ENCODE measurements around the gene BUB1.
"Not testable (repeated sequence)": the region's sequence is repeated elsewhere in the genome, so short reads cannot be mapped to it uniquely, and the experiment has no call there.

The BUB1 gene

DNA sequence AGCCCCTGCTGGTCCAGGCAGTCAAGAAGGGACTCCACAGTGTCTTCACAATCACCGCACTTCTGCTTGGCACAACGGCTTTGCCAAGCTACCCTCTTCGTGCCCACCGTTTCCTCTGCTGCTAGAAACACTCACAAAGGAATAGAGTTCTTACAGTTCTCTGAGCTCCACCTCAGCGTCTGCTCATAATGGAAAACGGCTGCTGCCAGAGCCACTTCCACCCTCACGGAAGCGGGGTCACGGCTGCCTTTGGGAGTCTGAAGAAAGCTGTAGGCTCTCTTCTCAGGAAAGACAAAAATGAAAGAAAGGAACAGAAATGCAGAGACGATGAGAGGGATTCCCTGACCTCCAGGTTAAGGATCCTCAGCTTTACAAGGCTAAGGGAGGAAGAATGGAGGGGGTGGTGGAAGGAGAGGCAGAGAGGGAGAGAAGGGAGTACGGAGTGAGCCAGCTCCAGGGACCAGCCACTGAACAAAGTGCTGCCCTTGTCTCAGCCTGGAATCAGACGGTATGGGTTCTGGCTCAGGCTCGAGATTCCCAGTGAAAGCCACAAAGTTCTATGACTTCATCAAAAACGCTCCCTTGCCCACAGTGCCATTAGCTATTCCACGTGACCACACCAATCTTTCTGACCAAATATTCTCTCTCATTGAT, 88.1 kb downstream of the BUB1 start:
- not testable (repeated sequence) for DNase-seq

DNA sequence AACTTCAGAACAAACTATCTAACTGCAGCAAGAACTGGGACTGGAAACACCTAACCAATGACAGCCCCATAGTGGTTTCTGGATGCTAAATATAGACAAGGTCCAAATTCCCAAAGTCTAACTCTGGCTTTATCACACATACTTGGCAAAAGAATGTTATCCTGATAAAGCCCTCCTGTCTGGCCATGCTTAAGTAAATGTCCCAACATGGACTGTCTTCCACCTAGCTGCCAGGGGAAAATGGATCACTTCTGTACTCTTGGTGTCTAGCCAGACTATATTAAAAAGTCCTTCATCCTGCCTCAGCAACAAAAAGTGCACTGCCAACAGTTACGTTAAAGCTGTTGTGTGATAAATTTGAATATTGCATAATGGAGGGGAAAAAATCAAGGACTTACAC, 89.3 kb downstream of the BUB1 start:
- DNase-seq: not testable (repeated sequence)
